Measurements from ENCODE around the gene BCL11A. TPM values are rescaled to one million over a fixed set of nuclear protein-coding genes. Genes with fewer than 3 reads are reported as not detected.

BCL11A gene
- polyA plus RNA-seq, 1 donor (not counting 4 experiments of a cell fraction or from before 2014, with no cell fraction given): 5.0 TPM

DNA sequence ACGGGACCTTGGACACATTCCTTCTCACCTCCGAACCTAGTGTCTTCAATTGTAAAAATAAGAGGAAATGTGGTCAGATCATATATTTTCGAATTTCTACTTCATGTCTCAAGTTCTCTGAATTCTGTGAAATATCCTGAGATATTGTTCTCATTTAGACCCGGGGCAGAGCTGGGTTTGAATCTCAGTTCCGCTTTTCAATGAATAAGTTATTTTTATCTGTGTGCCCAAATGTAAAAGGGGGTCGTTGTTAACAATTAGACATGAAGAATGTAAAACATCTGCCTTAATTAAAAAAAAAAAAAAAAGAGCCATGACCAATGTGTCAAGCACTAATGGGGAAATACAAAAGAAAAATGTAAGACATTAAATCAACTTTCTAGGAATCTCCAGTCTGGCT is 48.9 kb upstream of the BCL11A start:
- no peak for DNase-seq (ENCODE audit: low read depth, low spot score)
- Histone ChIP-seq H3K9me3 (ENCODE audit: control insufficient read depth, low read depth, low read length) (no peaks in the 10 kb centered on the region), H3K4me3 (ENCODE audit: control insufficient read depth in 2 of 3, extremely low read depth in 1 of 3, insufficient read depth in 2 of 3, low read depth in 1 of 3, low read length in 3 of 3) (no peak overlapping the region), H3K79me2 (ENCODE audit: control insufficient read depth, insufficient read depth, low read length) (no peaks in the 10 kb centered on the region), H2AFZ (ENCODE audit: control insufficient read depth, low read length) (no peak overlapping the region), H3K4me2 (ENCODE audit: control insufficient read depth, extremely low read depth, insufficient read depth, low read depth, low read length) (no peak overlapping the region), H3K27ac (ENCODE audit: control insufficient read depth, insufficient read depth, low read length) (no peak overlapping the region), H3K9ac (ENCODE audit: control insufficient read depth, extremely low read depth, insufficient read depth, low read length) (no peak overlapping the region), H3K36me3 (ENCODE audit: control insufficient read depth in 2 of 2, extremely low read depth in 1 of 2, insufficient read depth in 2 of 2, low read length in 2 of 2) (no peaks in the 10 kb centered on the region), H3K27me3 (ENCODE audit: control insufficient read depth, extremely low read depth, insufficient read depth, low read length) (no peaks in the 10 kb centered on the region), H4K20me1 (ENCODE audit: control insufficient read depth, extremely low read depth, insufficient read depth, low read length) (no peaks in the 10 kb centered on the region), H3K4me1 (ENCODE audit: control insufficient read depth, extremely low read depth, insufficient read depth, low read length) (peaks cover 19% of the 10 kb centered on the region), H3K9me1 (ENCODE audit: control insufficient read depth, extremely low read depth, insufficient read depth, low read length) (no peaks in the 10 kb centered on the region)
- TF ChIP-seq EZH2 (IDR thresholded peaks at IDR 0.05; ENCODE audit: low read length): no peak
- TF ChIP-seq, protein P1, sequence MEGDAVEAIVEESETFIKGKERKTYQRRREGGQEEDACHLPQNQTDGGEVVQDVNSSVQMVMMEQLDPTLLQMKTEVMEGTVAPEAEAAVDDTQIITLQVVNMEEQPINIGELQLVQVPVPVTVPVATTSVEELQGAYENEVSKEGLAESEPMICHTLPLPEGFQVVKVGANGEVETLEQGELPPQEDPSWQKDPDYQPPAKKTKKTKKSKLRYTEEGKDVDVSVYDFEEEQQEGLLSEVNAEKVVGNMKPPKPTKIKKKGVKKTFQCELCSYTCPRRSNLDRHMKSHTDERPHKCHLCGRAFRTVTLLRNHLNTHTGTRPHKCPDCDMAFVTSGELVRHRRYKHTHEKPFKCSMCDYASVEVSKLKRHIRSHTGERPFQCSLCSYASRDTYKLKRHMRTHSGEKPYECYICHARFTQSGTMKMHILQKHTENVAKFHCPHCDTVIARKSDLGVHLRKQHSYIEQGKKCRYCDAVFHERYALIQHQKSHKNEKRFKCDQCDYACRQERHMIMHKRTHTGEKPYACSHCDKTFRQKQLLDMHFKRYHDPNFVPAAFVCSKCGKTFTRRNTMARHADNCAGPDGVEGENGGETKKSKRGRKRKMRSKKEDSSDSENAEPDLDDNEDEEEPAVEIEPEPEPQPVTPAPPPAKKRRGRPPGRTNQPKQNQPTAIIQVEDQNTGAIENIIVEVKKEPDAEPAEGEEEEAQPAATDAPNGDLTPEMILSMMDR (optimal IDR thresholded peaks at IDR 0.05 in 1 of 3, IDR thresholded peaks at IDR 0.05 in 1 of 3, conservative IDR thresholded peaks at IDR 0.05 in 1 of 3; ENCODE audit: extremely low read depth in 1 of 3, insufficient read depth in 2 of 3, low read length in 3 of 3): no peak
- dilution Hi-C loops (cut with MboI; ENCODE audit: extremely low pct_ligation_motif_present, low sequenced_read_pairs): no loop called here
- no peak for FAIRE-seq

DNA sequence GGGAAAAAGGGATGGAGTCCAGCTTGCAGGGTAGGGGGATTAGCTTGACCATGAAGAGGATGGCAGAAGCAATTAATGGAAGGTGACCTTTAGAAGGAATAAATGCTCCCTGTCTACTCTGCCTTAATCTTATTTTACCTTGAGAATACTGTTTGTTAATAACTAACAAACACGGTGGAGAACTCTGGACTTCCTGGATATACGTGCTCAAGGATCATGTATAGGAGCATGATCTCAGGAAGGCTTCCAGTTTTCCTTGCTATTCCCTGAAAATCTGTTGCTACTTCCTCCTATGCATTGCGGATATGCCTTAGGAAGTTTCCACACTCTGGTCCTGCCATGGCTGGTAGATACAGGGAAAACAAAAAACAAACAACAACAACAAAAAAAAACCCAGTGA is 44.8 kb upstream of the BCL11A start:
- H3K27me3 ChIP-seq (ENCODE audit: control insufficient read depth, extremely low read depth, insufficient read depth, low read length): no peaks in the 10 kb centered on the region

More for the DNA sequence above, 44.8 kb upstream of the BCL11A start:
- no peak overlapping the region for H3K4me3 ChIP-seq (ENCODE audit: control insufficient read depth in 2 of 3, extremely low read depth in 1 of 3, insufficient read depth in 2 of 3, low read depth in 1 of 3, low read length in 3 of 3)
- TF ChIP-seq EZH2 (IDR thresholded peaks at IDR 0.05; ENCODE audit: low read length): no peak
- TF ChIP-seq, protein P1 (optimal IDR thresholded peaks at IDR 0.05 in 1 of 3, IDR thresholded peaks at IDR 0.05 in 1 of 3, conservative IDR thresholded peaks at IDR 0.05 in 1 of 3; ENCODE audit: extremely low read depth in 1 of 3, insufficient read depth in 2 of 3, low read length in 3 of 3): no peak
- dilution Hi-C loops (cut with MboI; ENCODE audit: extremely low pct_ligation_motif_present, low sequenced_read_pairs): no loop called here
- H2AFZ ChIP-seq (ENCODE audit: control insufficient read depth, low read length): no peak overlapping the region
- DNase-seq (ENCODE audit: low read depth, low spot score): no peak
- H3K9me1 ChIP-seq (ENCODE audit: control insufficient read depth, extremely low read depth, insufficient read depth, low read length): no peaks in the 10 kb centered on the region
- H3K9ac ChIP-seq (ENCODE audit: control insufficient read depth, extremely low read depth, insufficient read depth, low read length): no peak overlapping the region
- H3K36me3 ChIP-seq (ENCODE audit: control insufficient read depth in 2 of 2, extremely low read depth in 1 of 2, insufficient read depth in 2 of 2, low read length in 2 of 2): no peaks in the 10 kb centered on the region
- H3K9me3 ChIP-seq (ENCODE audit: control insufficient read depth, low read depth, low read length): no peaks in the 10 kb centered on the region
- no peak for FAIRE-seq
- H3K79me2 ChIP-seq (ENCODE audit: control insufficient read depth, insufficient read depth, low read length): no peaks in the 10 kb centered on the region
- H3K27ac ChIP-seq (ENCODE audit: control insufficient read depth, insufficient read depth, low read length): no peak overlapping the region
- no peaks in the 10 kb centered on the region for H4K20me1 ChIP-seq (ENCODE audit: control insufficient read depth, extremely low read depth, insufficient read depth, low read length)
- H3K4me2 ChIP-seq (ENCODE audit: control insufficient read depth, extremely low read depth, insufficient read depth, low read depth, low read length): no peak overlapping the region
- H3K4me1 ChIP-seq (ENCODE audit: control insufficient read depth, extremely low read depth, insufficient read depth, low read length): peaks cover 16% of the 10 kb centered on the region

Measured in keratinocyte (primary cell).